Measurements from ENCODE around the gene LUZP1. TPM values are rescaled to one million over a fixed set of nuclear protein-coding genes. Genes with fewer than 3 reads are reported as not detected.

The LUZP1 gene
- total RNA-seq, 6 experiments from 2014 or later, result 47.3 to 55.6 (median 53.0) TPM

- Mint-ChIP-seq H3K4me1 (ENCODE audit: low read depth) (peaks cover 19% of the 10 kb centered on the region), H3K36me3 (ENCODE audit: low read depth) (peaks cover 44% of the 10 kb centered on the region), H3K27ac (peak overlapping the region; percentile 4; the same call in 1 of the 2 replicates), H3K4me3 (no peak overlapping the region), H3K9me3 (no peaks in the 10 kb centered on the region), H3K27me3 (ENCODE audit: insufficient read depth) (peaks cover 4% of the 10 kb centered on the region)
- no peak for DNase-seq
- no peak for TF ChIP-seq CTCF (IDR thresholded peaks at IDR 0.05)
Measured at GRCh38 chr1:23079025-23079424, 89.6 kb downstream of the LUZP1 start.

DNA sequence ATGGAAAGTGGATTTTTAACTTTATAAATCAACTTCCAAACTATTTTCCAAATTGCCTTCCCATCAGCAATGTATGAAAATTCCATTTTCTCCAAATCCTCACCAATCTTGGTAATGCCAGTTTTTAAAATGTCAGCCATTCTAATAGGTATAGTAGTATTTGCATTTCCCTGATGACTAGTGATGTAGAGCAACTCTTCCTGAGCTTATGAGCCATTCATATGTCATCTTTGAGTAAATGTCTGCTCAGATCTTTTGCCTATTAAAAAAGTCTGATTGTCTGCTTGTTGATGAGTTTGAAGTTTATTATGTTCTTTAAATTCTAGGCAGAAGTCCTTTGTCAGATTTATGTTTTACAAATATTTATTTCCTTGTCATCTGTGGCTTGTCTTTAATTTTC is 94.6 kb downstream of the LUZP1 start:
- Mint-ChIP-seq H3K9me3 (no peaks in the 10 kb centered on the region), H3K4me3 (no peak overlapping the region)

DNA sequence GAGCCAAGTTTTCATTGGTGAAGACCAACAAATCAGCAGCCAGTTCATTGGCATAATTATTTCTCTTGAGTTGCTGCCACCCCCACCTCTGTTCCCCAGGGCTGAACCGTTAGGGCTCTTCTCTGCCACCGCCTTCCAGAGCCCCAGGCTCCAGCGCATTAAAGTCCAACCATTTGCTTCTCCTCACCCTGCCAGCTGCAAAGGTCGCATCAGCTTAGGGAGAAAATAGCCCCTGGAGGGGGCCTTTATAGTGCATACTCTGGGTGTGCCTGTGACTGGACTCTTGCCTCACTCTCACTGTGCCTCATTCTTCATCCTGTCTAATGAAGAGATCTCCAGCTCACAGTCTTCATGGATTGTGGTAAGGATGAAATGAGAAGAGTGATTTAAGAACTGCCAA is 99.0 kb downstream of the LUZP1 start:
- Mint-ChIP-seq H3K4me1 (ENCODE audit: low read depth) (peaks cover 18% of the 10 kb centered on the region), H3K36me3 (ENCODE audit: low read depth) (peaks cover 36% of the 10 kb centered on the region), H3K27ac (no peak overlapping the region), H3K27me3 (ENCODE audit: insufficient read depth) (no peaks in the 10 kb centered on the region), H3K4me3 (no peak overlapping the region), H3K9me3 (no peaks in the 10 kb centered on the region)
- TF ChIP-seq CTCF (IDR thresholded peaks at IDR 0.05), result no peak
- no peak for DNase-seq

More for the DNA sequence above, 94.6 kb downstream of the LUZP1 start:
- Mint-ChIP-seq H3K36me3 (ENCODE audit: low read depth) (peaks cover 41% of the 10 kb centered on the region), H3K27ac (no peak overlapping the region), H3K4me1 (ENCODE audit: low read depth) (peaks cover 24% of the 10 kb centered on the region), H3K27me3 (ENCODE audit: insufficient read depth) (no peaks in the 10 kb centered on the region)
- no peak for DNase-seq
- no peak for TF ChIP-seq CTCF (IDR thresholded peaks at IDR 0.05)

GRCh38 chr1:23069149-23069548 is 99.5 kb downstream of the LUZP1 start:
- Mint-ChIP-seq H3K27me3 (ENCODE audit: insufficient read depth) (no peaks in the 10 kb centered on the region), H3K9me3 (no peaks in the 10 kb centered on the region), H3K27ac (no peak overlapping the region), H3K4me1 (ENCODE audit: low read depth) (peaks cover 13% of the 10 kb centered on the region), H3K4me3 (no peak overlapping the region), H3K36me3 (ENCODE audit: low read depth) (peaks cover 36% of the 10 kb centered on the region)
- no peak for TF ChIP-seq CTCF (IDR thresholded peaks at IDR 0.05)
- no peak for DNase-seq

GRCh38 chr1:23066075-23066474 is 102.6 kb downstream of the LUZP1 start:
- H3K4me3 Mint-ChIP-seq, result no peak overlapping the region
- H3K4me1 Mint-ChIP-seq (ENCODE audit: low read depth), result peaks cover 15% of the 10 kb centered on the region; the same call in 1 of the 2 replicates
- H3K27me3 Mint-ChIP-seq (ENCODE audit: insufficient read depth), result no peaks in the 10 kb centered on the region; the same call in 1 of the 2 replicates
- H3K36me3 Mint-ChIP-seq (ENCODE audit: low read depth), result peaks cover 32% of the 10 kb centered on the region
- DNase-seq, result no peak
- H3K27ac Mint-ChIP-seq, result no peak overlapping the region
- no peaks in the 10 kb centered on the region for H3K9me3 Mint-ChIP-seq
- TF ChIP-seq CTCF (IDR thresholded peaks at IDR 0.05), result no peak

- TF ChIP-seq CTCF (IDR thresholded peaks at IDR 0.05), result no peak
- Mint-ChIP-seq H3K4me3 (no peak overlapping the region), H3K9me3 (no peaks in the 10 kb centered on the region), H3K27me3 (ENCODE audit: insufficient read depth) (no peaks in the 10 kb centered on the region; the same call in 1 of the 2 replicates), H3K36me3 (ENCODE audit: low read depth) (peaks cover 33% of the 10 kb centered on the region), H3K4me1 (ENCODE audit: low read depth) (peaks cover 16% of the 10 kb centered on the region; the same call in 1 of the 2 replicates), H3K27ac (no peak overlapping the region)
- no peak for DNase-seq
Measured at GRCh38 chr1:23065385-23065784, 103.3 kb downstream of the LUZP1 start.

Measured in HFFc6 (cell line).